ENCODE data around the gene RAP2B.

DNA sequence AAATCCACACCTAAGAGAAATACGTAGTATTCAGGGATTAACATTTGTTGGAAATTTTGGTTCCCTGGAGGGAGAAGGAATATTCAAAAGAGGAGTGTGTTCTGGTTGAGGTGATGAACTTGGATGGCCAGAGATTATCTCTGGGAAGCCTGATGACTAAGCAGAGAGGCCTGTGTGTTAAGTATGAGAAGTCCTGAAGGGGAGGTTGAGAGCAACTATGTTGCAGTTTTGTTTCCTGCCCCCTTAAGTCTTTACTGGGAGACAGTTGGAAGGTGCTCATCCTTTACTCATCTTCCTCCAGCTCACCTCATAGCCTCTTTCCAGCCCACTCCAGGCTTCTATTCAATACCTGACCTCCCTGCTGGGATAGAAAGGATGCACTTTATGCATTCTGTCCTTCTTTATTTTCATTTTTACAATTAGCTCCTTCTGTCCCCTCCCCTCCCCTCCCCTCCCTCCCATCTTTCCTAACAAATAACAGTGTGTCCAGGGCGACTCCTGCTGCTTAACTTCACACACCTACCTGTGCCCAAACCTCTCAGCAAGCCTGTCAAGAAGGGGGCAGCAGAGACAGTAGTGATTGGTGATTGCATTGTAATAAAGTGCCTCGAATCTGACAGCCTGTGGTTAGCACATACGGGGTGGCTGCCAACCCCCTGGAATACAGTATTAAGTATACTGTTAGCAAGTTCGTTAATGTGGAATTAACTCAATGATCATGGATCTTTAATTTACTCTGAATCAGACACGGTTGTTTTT lies 11.9 kb downstream of the RAP2B start:
- TF ChIP-seq, protein P1, sequence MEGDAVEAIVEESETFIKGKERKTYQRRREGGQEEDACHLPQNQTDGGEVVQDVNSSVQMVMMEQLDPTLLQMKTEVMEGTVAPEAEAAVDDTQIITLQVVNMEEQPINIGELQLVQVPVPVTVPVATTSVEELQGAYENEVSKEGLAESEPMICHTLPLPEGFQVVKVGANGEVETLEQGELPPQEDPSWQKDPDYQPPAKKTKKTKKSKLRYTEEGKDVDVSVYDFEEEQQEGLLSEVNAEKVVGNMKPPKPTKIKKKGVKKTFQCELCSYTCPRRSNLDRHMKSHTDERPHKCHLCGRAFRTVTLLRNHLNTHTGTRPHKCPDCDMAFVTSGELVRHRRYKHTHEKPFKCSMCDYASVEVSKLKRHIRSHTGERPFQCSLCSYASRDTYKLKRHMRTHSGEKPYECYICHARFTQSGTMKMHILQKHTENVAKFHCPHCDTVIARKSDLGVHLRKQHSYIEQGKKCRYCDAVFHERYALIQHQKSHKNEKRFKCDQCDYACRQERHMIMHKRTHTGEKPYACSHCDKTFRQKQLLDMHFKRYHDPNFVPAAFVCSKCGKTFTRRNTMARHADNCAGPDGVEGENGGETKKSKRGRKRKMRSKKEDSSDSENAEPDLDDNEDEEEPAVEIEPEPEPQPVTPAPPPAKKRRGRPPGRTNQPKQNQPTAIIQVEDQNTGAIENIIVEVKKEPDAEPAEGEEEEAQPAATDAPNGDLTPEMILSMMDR (IDR thresholded peaks at IDR 0.05): no peak
- no peak for TF ChIP-seq POLR2A (IDR thresholded peaks at IDR 0.05)

Measured in Peyer's patch (tissue), 4 donors.